Brain microvascular endothelial cell (primary cell): ENCODE data around the gene FRMPD4.

Source experiments
- DNase-seq: peaks from one replicate; pipeline ENCODE4 v3.0.0-alpha.2; 2020
- H3K27ac ChIP-seq: fragments of 250-450 bp; sonication (Bioruptor Pico); 2 replicates; pipeline ENCODE4 v1.5.1; 2020; ENCODE audit warnings: mild to moderate bottlenecking, moderate library complexity
- H3K27me3 ChIP-seq: fragments of 250-450 bp; sonication (Bioruptor Pico); replicated peaks from 2 replicates; pipeline ENCODE4 v1.5.1; 2020; ENCODE audit warnings: mild to moderate bottlenecking
- H3K36me3 ChIP-seq: fragments of 250-450 bp; sonication (Bioruptor Pico); replicated peaks from 2 replicates; pipeline ENCODE4 v1.5.1; 2020; ENCODE audit warnings: mild to moderate bottlenecking
- H3K4me3 ChIP-seq: 2 replicates; pipeline ENCODE4 v1.5.1; 2011; ENCODE audit warnings: low read depth, mild to moderate bottlenecking, control low read depth, low read length, moderate library complexity
- in situ Hi-C: cut with HindIII; loops from 2 replicates; pipeline ENCODE4 v1.10.0; 2017; ENCODE audit warnings: low sequenced_read_pairs, low pct_ligation_motif_present
- TF ChIP-seq, protein P1 (sequence below): IDR thresholded peaks from 2 replicates; pipeline ENCODE4 v1.5.1; 2011; ENCODE audit warnings: low read depth, mild to moderate bottlenecking, moderate library complexity, low read length, control low read depth, inconsistent platforms; ENCODE audit errors: missing control alignments

The FRMPD4 gene

DNA sequence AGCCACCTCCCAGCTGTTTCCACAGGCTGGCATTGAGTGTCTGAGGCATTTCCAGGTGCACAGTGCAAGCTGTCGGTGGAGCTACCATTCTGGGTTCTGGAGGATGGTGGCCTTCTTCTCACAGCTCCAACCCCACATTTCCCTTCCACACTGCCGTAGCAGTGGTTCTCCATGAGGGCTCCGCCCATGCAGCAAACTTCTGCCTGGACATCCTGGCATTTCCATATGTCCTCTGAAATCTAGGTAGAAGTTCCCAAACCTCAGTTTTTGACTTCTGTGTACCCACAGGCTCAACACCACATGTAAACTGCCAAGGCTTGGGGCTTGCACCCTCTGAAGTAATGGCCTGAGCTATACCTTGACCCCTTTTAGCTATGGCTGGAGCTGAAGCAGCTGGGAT, 10.3 kb upstream of the FRMPD4 start:
- H3K27ac ChIP-seq: no peak overlapping the region
- no peak for DNase-seq
- no peaks in the 10 kb centered on the region for H3K27me3 ChIP-seq
- TF ChIP-seq, protein P1, sequence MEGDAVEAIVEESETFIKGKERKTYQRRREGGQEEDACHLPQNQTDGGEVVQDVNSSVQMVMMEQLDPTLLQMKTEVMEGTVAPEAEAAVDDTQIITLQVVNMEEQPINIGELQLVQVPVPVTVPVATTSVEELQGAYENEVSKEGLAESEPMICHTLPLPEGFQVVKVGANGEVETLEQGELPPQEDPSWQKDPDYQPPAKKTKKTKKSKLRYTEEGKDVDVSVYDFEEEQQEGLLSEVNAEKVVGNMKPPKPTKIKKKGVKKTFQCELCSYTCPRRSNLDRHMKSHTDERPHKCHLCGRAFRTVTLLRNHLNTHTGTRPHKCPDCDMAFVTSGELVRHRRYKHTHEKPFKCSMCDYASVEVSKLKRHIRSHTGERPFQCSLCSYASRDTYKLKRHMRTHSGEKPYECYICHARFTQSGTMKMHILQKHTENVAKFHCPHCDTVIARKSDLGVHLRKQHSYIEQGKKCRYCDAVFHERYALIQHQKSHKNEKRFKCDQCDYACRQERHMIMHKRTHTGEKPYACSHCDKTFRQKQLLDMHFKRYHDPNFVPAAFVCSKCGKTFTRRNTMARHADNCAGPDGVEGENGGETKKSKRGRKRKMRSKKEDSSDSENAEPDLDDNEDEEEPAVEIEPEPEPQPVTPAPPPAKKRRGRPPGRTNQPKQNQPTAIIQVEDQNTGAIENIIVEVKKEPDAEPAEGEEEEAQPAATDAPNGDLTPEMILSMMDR: no peak
- in situ Hi-C loops: no loop called here
- no peak overlapping the region for H3K4me3 ChIP-seq
- no peaks in the 10 kb centered on the region for H3K36me3 ChIP-seq

DNA sequence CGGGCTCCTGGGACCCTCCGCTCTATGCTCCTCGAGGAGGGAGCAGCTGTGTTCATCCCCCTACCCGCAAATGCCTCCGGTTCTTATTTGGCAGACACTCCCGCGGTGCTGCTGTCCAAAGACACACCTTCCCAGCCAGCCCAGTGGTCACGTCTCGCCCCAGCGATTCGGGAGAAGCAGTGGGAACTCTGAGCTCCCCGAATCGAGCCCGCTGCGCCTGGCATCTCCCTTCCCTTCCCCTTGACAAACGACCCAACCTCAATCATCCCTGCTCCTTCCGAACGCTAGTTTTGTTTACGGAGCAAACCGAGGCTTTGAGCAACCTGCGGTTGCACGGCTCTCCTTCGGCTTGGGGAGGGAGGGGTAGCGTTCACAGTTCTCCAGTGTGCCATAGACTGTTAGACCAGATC, 317 bp upstream of the FRMPD4 start:
- H3K27ac ChIP-seq: no peak overlapping the region
- TF ChIP-seq, protein P1: no peak
- peaks cover 2% of the 10 kb centered on the region for H3K27me3 ChIP-seq
- H3K4me3 ChIP-seq: peak overlapping the region; percentile 46
- no peak for DNase-seq
- H3K36me3 ChIP-seq: no peaks in the 10 kb centered on the region
- in situ Hi-C loops: no loop called here

DNA sequence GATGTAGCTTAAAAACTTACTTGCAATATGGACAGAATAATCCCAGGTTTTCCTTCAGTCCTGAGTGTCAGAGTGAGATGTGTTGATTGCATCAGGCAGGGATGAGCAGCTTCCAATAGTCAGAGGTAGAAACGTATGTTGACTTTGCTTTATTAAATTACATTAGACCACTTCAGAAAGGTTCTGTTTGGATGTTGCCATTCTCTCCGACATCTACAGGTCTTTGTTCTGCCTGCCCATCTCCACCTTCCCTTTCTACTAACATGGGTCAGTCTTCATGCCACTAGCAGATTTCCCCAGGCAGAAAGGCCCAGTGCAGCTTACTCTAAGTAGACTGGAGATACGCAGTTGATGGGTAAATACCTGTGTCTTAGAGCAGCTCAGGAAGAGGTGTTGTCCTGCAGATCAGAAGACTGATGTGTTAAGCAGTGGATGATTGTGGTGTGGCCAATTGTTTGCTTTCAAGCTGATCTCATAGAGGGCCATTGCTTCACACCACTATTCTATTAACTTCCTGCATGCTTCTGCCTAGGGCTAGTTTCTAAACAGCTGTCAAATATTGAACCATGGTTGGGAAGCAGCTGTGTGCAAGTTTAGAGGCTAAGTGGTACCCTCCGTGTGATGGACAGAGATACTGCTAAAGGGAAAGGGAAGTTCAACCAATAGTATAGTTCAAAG, 1.8 kb downstream of the FRMPD4 start:
- H3K36me3 ChIP-seq: no peaks in the 10 kb centered on the region
- H3K4me3 ChIP-seq: no peak overlapping the region
- in situ Hi-C loops: no loop called here
- TF ChIP-seq, protein P1: no peak
- no peak for DNase-seq
- no peak overlapping the region for H3K27ac ChIP-seq
- peaks cover 2% of the 10 kb centered on the region for H3K27me3 ChIP-seq

DNA sequence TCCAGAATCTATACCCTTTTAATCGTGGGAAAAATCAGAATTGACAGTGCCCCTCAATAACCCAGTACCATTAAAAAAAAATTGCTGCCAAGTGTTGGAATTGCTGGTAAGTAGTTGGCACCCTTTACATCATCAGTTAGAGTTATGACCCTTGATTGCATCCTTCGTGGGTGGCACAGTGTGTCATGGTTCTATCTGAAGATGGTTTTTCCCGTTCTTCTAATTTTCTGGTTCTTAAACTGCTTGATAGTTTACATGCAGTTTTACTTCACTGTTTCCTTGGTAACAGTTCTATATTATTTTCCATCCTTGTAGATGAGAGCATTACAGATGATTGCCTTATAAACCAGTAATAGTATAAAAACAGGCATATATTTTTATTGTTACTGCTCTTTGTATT, 3.2 kb downstream of the FRMPD4 start:
- H3K36me3 ChIP-seq: no peaks in the 10 kb centered on the region
- no peak overlapping the region for H3K27ac ChIP-seq
- H3K27me3 ChIP-seq: peaks cover 2% of the 10 kb centered on the region
- no peak overlapping the region for H3K4me3 ChIP-seq
- in situ Hi-C loops: no loop called here
- DNase-seq: no peak
- TF ChIP-seq, protein P1: no peak

DNA sequence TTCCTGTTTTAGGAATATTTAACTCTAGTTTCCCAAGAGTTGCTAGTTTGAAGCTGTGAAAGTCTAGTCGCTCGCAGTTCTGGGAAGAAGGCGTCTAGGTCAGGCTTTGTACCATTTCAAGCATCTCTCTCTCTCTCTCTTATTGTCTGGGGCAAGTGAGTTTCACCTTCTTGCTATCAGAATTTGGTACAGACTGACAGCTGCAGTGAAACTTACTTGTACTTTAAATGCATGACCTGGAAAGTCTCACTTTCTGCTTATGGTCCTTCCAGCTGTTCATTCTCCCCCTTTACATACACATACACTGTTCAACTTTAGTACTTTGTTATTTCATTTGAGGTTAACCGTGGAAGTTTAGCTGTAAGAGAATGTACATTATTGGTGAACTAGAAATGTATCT, 4.4 kb downstream of the FRMPD4 start:
- TF ChIP-seq, protein P1: no peak
- no peak for DNase-seq
- H3K27ac ChIP-seq: no peak overlapping the region

DNA sequence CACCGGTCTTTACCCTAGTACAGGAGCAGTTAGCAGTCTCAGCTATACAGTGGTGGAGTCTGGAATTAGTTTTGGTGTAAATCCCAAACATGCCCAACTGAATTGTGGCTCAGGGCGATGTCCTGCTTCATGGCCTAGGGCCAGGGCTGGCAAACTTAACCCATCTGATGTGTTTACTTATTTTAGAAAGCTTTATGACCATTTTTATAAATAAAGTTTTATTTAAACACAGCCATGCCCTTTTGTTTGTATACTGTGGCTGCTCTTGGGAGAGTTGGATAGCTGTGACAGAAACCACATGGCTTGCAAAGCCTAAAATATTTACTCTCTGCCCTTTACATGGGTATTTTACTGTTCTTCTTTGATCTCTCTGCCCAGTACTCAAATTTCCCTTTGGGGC, 7.1 kb downstream of the FRMPD4 start:
- DNase-seq: no peak

More for the DNA sequence above, 4.4 kb downstream of the FRMPD4 start:
- in situ Hi-C loops: no loop called here
- Histone ChIP-seq H3K36me3 (no peaks in the 10 kb centered on the region), H3K4me3 (no peak overlapping the region), H3K27me3 (peaks cover 2% of the 10 kb centered on the region)

More for the DNA sequence above, 7.1 kb downstream of the FRMPD4 start:
- TF ChIP-seq, protein P1: no peak
- in situ Hi-C loops: no loop called here
- Histone ChIP-seq H3K27me3 (no peaks in the 10 kb centered on the region), H3K27ac (no peak overlapping the region), H3K36me3 (no peaks in the 10 kb centered on the region), H3K4me3 (no peak overlapping the region)
